SIG-M5 (cell line): ENCODE measurements around the gene ZNF418.
"Not testable (repeated sequence)": the region's sequence is repeated elsewhere in the genome, so short reads cannot be mapped to it uniquely, and the experiment has no call there.

ENCODE experiments used
- DNase-seq: peaks from one replicate; lab custom pipeline; 2025; lab: John Stamatoyannopoulos, UW

Gene ZNF418

GRCh38 chr19:57888560-57889231, 46.5 kb downstream of the ZNF418 start, which contains the start of gene ZNF814:
Gene ZNF814, minus strand, starts transcription at chr19:57889037. Its CDS starts 235 bp downstream, at chr19:57888802.
- DNase-seq: no peak

DNA sequence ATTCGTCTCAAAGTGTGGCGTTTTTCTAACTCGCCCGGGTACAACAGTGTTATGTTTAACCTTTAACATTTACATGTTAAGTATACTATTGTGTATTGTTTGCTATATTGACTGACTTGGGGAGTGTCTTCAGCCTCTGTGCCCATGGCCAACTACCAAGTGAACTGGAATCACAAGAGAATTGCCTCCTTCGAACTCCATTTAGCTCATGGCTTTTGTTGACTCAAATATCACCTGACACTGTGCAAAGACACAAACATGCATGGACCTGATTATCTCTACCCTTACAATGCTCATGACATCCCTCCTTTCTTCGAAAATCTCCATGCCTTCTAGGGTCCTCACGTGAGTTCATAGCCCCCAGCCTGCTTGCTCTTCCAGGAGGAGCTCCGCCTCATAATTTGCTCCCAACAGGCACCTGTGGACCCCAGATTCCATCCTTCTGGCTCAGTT, 47.1 kb downstream of the ZNF418 start:
- DNase-seq: no peak

GRCh38 chr19:57887195-57887941, 47.8 kb downstream of the ZNF418 start:
- no peak for DNase-seq

- DNase-seq: no peak
Observed at GRCh38 chr19:57886046-57886445, 49.2 kb downstream of the ZNF418 start.

- DNase-seq: not testable (repeated sequence)
Observed at GRCh38 chr19:57873883-57874799, 61.1 kb downstream of the ZNF418 start.

DNA sequence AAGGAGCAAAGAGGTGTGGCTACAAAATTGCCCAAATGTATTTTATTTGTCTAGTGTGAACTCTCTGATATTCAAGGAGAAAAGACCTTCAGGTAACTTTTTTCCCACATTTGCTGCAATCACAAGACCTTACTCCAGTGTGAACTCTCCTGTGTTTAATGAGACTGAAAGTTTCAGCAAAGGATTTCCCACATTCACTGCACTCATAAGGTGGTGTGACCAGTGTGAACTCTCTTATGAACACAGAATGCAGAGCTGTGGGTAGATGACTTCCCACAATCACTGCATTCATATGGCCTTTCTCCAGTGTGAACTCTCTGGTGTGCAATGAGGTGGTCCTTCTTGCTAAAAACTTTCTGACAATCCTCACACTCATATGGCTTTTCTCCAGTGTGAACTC, 62.8 kb downstream of the ZNF418 start:
- DNase-seq: no peak
